GM12878 (cell line): Measurements from ENCODE around the gene ICE2.

ENCODE experiments used
- RFX5 ChIP-seq: IDR thresholded peaks from 2 replicates; pipeline ENCODE4 v1.6.1; 2011; ENCODE audit warnings: low read depth, low read length, improper control_type of control experiment
- TF ChIP-seq, protein P1 (sequence below): fragments of 450-650 bp; IDR thresholded peaks from 2 replicates; pipeline ENCODE4 v1.6.1; 2016; ENCODE audit warnings: mild to moderate bottlenecking

GRCh38 chr15:60379185-60379524 is 99.8 kb downstream of the ICE2 start:
- no peak for TF ChIP-seq RFX5
- TF ChIP-seq, protein P1, sequence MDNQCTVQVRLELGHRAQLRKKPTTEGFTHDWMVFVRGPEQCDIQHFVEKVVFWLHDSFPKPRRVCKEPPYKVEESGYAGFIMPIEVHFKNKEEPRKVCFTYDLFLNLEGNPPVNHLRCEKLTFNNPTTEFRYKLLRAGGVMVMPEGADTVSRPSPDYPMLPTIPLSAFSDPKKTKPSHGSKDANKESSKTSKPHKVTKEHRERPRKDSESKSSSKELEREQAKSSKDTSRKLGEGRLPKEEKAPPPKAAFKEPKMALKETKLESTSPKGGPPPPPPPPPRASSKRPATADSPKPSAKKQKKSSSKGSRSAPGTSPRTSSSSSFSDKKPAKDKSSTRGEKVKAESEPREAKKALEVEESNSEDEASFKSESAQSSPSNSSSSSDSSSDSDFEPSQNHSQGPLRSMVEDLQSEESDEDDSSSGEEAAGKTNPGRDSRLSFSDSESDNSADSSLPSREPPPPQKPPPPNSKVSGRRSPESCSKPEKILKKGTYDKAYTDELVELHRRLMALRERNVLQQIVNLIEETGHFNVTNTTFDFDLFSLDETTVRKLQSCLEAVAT = no peak
